ENCODE results near the gene PHLDB1. TPM values are rescaled to one million over a fixed set of nuclear protein-coding genes. Genes with fewer than 3 reads are reported as not detected.

The PHLDB1 gene
- polyA plus RNA-seq, 1 experiment = 83.0 TPM

DNA sequence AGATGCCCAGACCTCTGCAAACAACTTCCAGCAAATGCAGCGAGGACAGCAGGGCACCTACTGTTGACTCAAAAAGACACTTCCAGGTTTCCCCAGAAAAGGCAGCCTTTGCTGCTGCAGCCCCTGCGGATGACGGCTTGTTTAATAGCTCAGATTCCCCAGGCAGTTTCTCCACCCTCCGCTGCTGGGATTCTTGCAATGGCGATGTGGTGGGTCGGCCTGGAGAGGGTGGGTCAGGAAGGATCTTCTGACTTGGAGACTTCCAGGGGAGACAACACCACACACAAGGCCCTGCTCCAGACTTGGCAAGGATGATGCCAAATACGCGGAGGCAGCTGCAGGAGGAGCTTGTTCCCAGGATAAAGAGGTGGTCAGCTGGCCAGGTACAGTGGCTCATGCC lies 89.9 kb downstream of the PHLDB1 start:
- CTCF ChIA-PET = interaction anchor here (0.6 kb wide), 1 partner anchor 94 kb away, joined by 6 read pairs; no protein-coding TSS in a partner anchor
- TF ChIP-seq, protein P1, sequence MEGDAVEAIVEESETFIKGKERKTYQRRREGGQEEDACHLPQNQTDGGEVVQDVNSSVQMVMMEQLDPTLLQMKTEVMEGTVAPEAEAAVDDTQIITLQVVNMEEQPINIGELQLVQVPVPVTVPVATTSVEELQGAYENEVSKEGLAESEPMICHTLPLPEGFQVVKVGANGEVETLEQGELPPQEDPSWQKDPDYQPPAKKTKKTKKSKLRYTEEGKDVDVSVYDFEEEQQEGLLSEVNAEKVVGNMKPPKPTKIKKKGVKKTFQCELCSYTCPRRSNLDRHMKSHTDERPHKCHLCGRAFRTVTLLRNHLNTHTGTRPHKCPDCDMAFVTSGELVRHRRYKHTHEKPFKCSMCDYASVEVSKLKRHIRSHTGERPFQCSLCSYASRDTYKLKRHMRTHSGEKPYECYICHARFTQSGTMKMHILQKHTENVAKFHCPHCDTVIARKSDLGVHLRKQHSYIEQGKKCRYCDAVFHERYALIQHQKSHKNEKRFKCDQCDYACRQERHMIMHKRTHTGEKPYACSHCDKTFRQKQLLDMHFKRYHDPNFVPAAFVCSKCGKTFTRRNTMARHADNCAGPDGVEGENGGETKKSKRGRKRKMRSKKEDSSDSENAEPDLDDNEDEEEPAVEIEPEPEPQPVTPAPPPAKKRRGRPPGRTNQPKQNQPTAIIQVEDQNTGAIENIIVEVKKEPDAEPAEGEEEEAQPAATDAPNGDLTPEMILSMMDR (IDR thresholded peaks at IDR 0.05; ENCODE audit: low read depth, low read length) = no peak
- POLR2A ChIA-PET = no interaction called here
- Histone ChIP-seq H3K27me3 (ENCODE audit: control insufficient read depth, insufficient read depth, low read length) (no peaks in the 10 kb centered on the region), H3K4me3 (ENCODE audit: low read depth, low read length) (no peak overlapping the region), H3K27ac (ENCODE audit: low read depth, low read length) (no peak overlapping the region), H3K9me3 (ENCODE audit: control insufficient read depth, insufficient read depth, low read length) (peaks cover 10% of the 10 kb centered on the region; the same call in 1 of the 2 replicates)
- DNase-seq (ENCODE audit: low read depth, low spot score) = no peak

DNA sequence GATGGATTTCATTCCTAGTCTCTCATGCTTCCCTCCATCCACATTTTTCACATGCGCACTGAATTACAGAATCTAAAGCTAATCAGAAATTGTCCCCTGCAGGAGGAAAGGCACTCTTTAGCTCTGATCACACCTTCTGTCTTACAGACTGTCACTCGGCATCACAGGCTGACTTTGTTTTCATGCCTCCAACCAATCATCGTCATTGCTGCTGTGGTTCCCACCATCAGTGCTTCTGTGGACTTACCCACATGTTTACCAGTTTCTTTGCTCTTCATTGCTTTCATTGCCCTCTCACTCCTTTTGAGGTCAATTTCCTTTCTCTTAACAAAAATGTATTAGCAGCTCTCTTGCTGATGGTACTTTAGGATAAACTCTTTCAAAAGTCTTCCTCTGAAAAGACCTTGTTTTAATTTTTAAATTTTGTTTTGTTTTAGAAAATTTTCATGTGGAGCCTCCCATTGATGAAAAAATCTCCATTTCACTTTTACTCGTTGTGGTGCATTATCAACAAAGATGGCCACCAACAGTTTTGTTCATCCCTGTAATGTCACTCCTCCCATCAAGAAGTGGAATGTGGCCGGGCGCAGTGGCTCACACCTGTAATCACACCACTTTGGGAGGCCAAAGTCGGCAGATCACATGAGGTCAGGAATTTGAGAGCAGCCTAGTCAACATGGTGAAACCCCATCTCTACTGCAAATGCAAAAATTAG lies 92.2 kb downstream of the PHLDB1 start:
- Histone ChIP-seq H3K27ac (ENCODE audit: low read depth, low read length) (no peak overlapping the region), H3K4me3 (ENCODE audit: low read depth, low read length) (no peak overlapping the region), H3K27me3 (ENCODE audit: control insufficient read depth, insufficient read depth, low read length) (no peaks in the 10 kb centered on the region), H3K9me3 (ENCODE audit: control insufficient read depth, insufficient read depth, low read length) (peaks cover 7% of the 10 kb centered on the region; the same call in 1 of the 2 replicates)
- TF ChIP-seq, protein P1 (IDR thresholded peaks at IDR 0.05; ENCODE audit: low read depth, low read length) = no peak
- DNase-seq (ENCODE audit: low read depth, low spot score) = no peak
- ChIA-PET POLR2A (interaction anchor here (0.6 to 0.7 kb wide), 2 partner anchors 213 to 228 kb away, joined by 3 to 4 read pairs; no protein-coding TSS in a partner anchor), CTCF (interaction anchor here (1.4 kb wide), 1 partner anchor 9 kb away, joined by 10 read pairs; no protein-coding TSS in a partner anchor)

DNA sequence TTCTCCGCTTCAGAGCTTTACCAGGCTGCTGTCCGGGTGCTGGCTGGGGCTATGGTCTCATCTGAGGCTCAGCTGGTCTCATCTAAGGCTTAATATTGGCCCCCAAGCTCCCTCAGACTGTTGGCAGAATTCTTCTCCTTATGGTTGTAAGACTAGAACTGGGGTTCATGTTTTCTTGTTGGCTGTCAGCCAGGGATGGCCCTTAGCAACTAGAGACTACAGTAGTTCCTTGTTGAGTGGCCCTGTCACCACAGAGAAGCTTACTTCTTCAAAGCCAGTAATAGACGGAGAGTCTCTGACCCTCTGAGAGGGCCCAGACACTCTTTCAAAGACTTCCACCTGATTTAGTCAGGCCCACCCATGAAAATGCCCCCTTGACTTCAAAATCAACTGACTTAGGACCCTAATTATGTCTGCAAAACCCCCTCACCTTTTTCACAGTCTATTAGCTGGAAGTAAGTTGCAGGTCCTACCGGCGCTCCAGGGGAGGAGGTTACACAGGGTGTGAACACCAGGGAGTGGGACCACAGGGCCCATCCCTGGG lies 96.2 kb downstream of the PHLDB1 start:
- H3K9me3 ChIP-seq (ENCODE audit: control insufficient read depth, insufficient read depth, low read length) = peaks cover 7% of the 10 kb centered on the region; the same call in 1 of the 2 replicates
- TF ChIP-seq, protein P1 (IDR thresholded peaks at IDR 0.05; ENCODE audit: low read depth, low read length) = no peak
- CTCF ChIA-PET = no interaction called here
- no peak overlapping the region for H3K27ac ChIP-seq (ENCODE audit: low read depth, low read length)
- peaks cover 15% of the 10 kb centered on the region for H3K27me3 ChIP-seq (ENCODE audit: control insufficient read depth, insufficient read depth, low read length)
- POLR2A ChIA-PET = no interaction called here
- DNase-seq (ENCODE audit: low read depth, low spot score) = no peak
- no peak overlapping the region for H3K4me3 ChIP-seq (ENCODE audit: low read depth, low read length)

DNA sequence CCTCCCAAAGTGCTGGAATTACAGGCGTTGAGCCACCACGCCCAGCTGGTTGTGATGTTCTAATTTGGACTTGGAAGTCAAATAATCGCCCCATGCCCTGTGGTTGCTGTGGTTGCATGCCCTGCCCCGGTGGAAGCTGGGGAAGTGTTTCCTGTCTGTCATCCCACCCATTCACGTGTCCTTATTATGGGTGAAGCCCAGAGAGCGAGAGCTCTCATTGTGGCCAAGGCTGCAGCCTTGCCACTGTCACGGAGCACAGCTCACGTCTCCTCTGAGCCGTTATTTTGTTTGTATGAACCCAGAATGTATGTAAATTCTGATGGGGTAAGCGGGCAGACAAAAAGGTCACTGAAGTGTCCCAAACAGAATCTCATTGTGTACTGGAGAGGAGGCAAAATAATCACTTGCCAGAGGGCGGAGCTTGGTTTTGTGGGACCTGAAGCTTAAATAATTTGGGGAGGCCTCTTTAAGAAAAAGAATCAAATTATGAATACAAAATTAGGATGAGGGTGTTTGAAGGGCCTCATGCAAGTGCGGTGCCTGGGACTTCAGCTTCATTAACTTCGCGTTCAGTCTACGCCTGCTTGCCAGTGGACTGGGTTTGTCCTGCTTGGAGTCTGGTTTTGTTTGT lies 97.8 kb downstream of the PHLDB1 start:
- ChIA-PET POLR2A (interaction anchor here (0.6 kb wide), 1 partner anchor 310 kb away, joined by 11 read pairs; no protein-coding TSS in a partner anchor), CTCF (interaction anchor here (0.5 to 2.3 kb wide), 3 partner anchors 10 to 21 kb away, joined by 3 to 18 read pairs (median 4); no protein-coding TSS in a partner anchor)
- H3K4me3 ChIP-seq (ENCODE audit: low read depth, low read length) = no peak overlapping the region
- H3K27ac ChIP-seq (ENCODE audit: low read depth, low read length) = no peak overlapping the region
- no peak for DNase-seq (ENCODE audit: low read depth, low spot score)
- TF ChIP-seq, protein P1 (IDR thresholded peaks at IDR 0.05; ENCODE audit: low read depth, low read length) = no peak
- H3K9me3 ChIP-seq (ENCODE audit: control insufficient read depth, insufficient read depth, low read length) = peaks cover 5% of the 10 kb centered on the region; the same call in 1 of the 2 replicates
- H3K27me3 ChIP-seq (ENCODE audit: control insufficient read depth, insufficient read depth, low read length) = peaks cover 15% of the 10 kb centered on the region

Measured in AG04450 (cell line).